K562 (cell line): ENCODE measurements around the gene CNNM3. TPM values are rescaled to one million over a fixed set of nuclear protein-coding genes. Genes with fewer than 3 reads are reported as not detected.

ENCODE experiments used
- BRD9 ChIP-seq: fragments of 450-650 bp; IDR thresholded peaks from 2 replicates; pipeline ENCODE4 v1.6.1; 2018; ENCODE audit warnings: low read depth; ENCODE audit not compliant: partially characterized antibody
- CBX3 ChIP-seq, 2 experiments: IDR thresholded peaks; 1 replicate in 1 of 2; 2 replicates in 1 of 2; pipeline ENCODE4 v1.6.1; 2012; ENCODE audit warnings: inconsistent platforms in 2 of 2, low read length in 2 of 2, borderline replicate concordance in 1 of 2, control low read depth in 1 of 2
- CSDE1 ChIP-seq, 2 experiments: fragments of 450-650 bp; IDR thresholded peaks; 2 replicates each; pipeline ENCODE4 v1.6.1; 2016; ENCODE audit warnings: mild to moderate bottlenecking in 1 of 2
- ETS2 ChIP-seq: IDR thresholded peaks from 2 replicates; pipeline ENCODE4 v1.6.1; 2016; ENCODE audit warnings: borderline replicate concordance, missing genetic modification characterization, mild to moderate bottlenecking, moderate library complexity, missing compliant biosample characterization; ENCODE audit not compliant: poor library complexity, severe bottlenecking
- EZH2 ChIP-seq: IDR thresholded peaks from 2 replicates; pipeline ENCODE4 v1.6.1; 2012; ENCODE audit warnings: low read depth, mild to moderate bottlenecking, inconsistent platforms, low read length, borderline replicate concordance
- GATA2 ChIP-seq: sonication (generic); formaldehyde crosslinking; IDR thresholded peaks from 2 replicates; pipeline ENCODE4 v1.4.0; 2020; ENCODE audit warnings: mild to moderate bottlenecking, missing genetic modification reagents
- HCFC1 ChIP-seq: IDR thresholded peaks from 2 replicates; pipeline ENCODE4 v1.6.1; 2012; ENCODE audit warnings: low read depth, low read length, improper control_type of control experiment
- HDAC8 ChIP-seq: fragments of 450-650 bp; IDR thresholded peaks from 2 replicates; pipeline ENCODE4 v1.6.1; 2016; ENCODE audit warnings: mild to moderate bottlenecking, missing genetic modification characterization, moderate library complexity, missing compliant biosample characterization
- MYBL2 ChIP-seq, 2 experiments: fragments of 450-650 bp in 1 of 2; sonication (generic) in 1 of 2; formaldehyde crosslinking in 1 of 2; IDR thresholded peaks; 2 replicates each; pipeline versions ENCODE4 v1.6.1 to v1.8.1; 2017 to 2022; ENCODE audit warnings: borderline replicate concordance in 1 of 2, inconsistent platforms in 1 of 2, low read depth in 1 of 2, mild to moderate bottlenecking in 1 of 2, missing genetic modification reagents in 1 of 2, moderate library complexity in 1 of 2
- MYNN ChIP-seq, 2 experiments: sonication (generic); formaldehyde crosslinking in 1 of 2; IDR thresholded peaks; 2 replicates each; pipeline versions ENCODE4 v1.5.0 to v1.6.1; 2016 to 2020; ENCODE audit warnings: antibody characterized with exemption in 1 of 2, missing genetic modification reagents in 1 of 2
- NCOA4 ChIP-seq: fragments of 450-650 bp; IDR thresholded peaks from 2 replicates; pipeline ENCODE4 v1.6.1; 2018; ENCODE audit warnings: mild to moderate bottlenecking; ENCODE audit not compliant: partially characterized antibody
- RBFOX2 ChIP-seq: fragments of 200-400 bp; formaldehyde crosslinking; IDR thresholded peaks from 2 replicates; pipeline ENCODE4 v1.6.1; 2017; ENCODE audit warnings: low read depth, mild to moderate bottlenecking, low read length, moderate library complexity
- SFPQ ChIP-seq: fragments of 200-400 bp; formaldehyde crosslinking; IDR thresholded peaks from 2 replicates; pipeline ENCODE4 v1.6.1; 2017; ENCODE audit warnings: mild to moderate bottlenecking, low read depth, low read length, moderate library complexity
- SNAPC5 ChIP-seq: fragments of 250-450 bp; sonication (Bioruptor Pico); IDR thresholded peaks from 2 replicates; pipeline ENCODE4 v1.8.0; 2021; ENCODE audit warnings: moderate library complexity, mild to moderate bottlenecking, inconsistent platforms
- TBP ChIP-seq: optimal IDR thresholded peaks from 2 replicates; pipeline ENCODE3; 2011; ENCODE audit warnings: low read depth, low read length, improper control_type of control experiment
- ZC3H4 ChIP-seq: sonication (generic); formaldehyde crosslinking; IDR thresholded peaks from 2 replicates; pipeline ENCODE4 v1.9.0; 2021; ENCODE audit warnings: missing genetic modification reagents, borderline replicate concordance
- ZHX1 ChIP-seq: fragments of 150-350 bp; conservative IDR thresholded peaks from 2 replicates; pipeline ENCODE4 v1.6.1; 2014; ENCODE audit warnings: low read length
- ZNF384 ChIP-seq: IDR thresholded peaks from 2 replicates; pipeline ENCODE4 v1.6.1; 2012; ENCODE audit warnings: low read depth, low read length, improper control_type of control experiment
- ZNF696 ChIP-seq: fragments of 250-450 bp; sonication (Bioruptor Pico); conservative IDR thresholded peaks from 2 replicates; pipeline ENCODE4 v1.4.0; 2020; ENCODE audit warnings: mild to moderate bottlenecking, moderate library complexity
- ZNF780A ChIP-seq: fragments of 250-450 bp; sonication (Bioruptor Pico); IDR thresholded peaks from 2 replicates; pipeline ENCODE4 v1.5.0; 2021; ENCODE audit warnings: mild to moderate bottlenecking
- polyA plus RNA-seq, 8 experiments: library from polyadenylated mRNA; depleted of rRNA in 4 of 8; stranded (reverse) in 5 of 8; unstranded in 3 of 8; fragments of >200 nt; fragmentation: Nextera tagmentation in 2 of 8; fragmentation: Illumina TruSeq in 1 of 8; extraction: Ambion mirVana in 2 of 8; extraction: Trizol in 1 of 8; gene quantifications; 2 replicates each; pipeline versions ENCODE4 v1.2.1 to v1.2.3, GENCODE V29; 2011 to 2014; ENCODE audit warnings: inconsistent platforms in 1 of 8, missing spikeins in 1 of 8
- total RNA-seq, 7 experiments: library from RNA; depleted of rRNA in 6 of 7; stranded (reverse); fragments of >200 nt in 6 of 7; fragmentation: Illumina TruSeq in 2 of 7; extraction: Trizol in 2 of 7; gene quantifications; 2 replicates each; pipeline versions ENCODE4 v1.2.1 to v1.2.3, GENCODE V29; 2011 to 2021; ENCODE audit warnings: low replicate concordance in 1 of 7
- TF ChIP-seq, protein P1 (sequence below): fragments of 250-450 bp; sonication (Bioruptor Pico); IDR thresholded peaks from 2 replicates; pipeline ENCODE4 v1.9.0; 2021; ENCODE audit warnings: mild to moderate bottlenecking
- TF ChIP-seq, protein P2 (sequence below): fragments of 450-650 bp; formaldehyde crosslinking; IDR thresholded peaks from 2 replicates; pipeline ENCODE4 v1.4.0; 2020; ENCODE audit warnings: mild to moderate bottlenecking

CNNM3 gene
- total and polyA plus RNA-seq, 9 of the 15 experiments (the other 6 are each of a cell fraction or from before 2014, with no cell fraction given): 1.4 to 16.9 (median 6.5) TPM

GRCh38 chr2:96816127-96816835, at the start of gene CNNM3 (continued):
- TF ChIP-seq ZHX1 (no peak), ZNF696 (no peak), SNAPC5 (CRISPR knock-in tag) (no peak), BRD9 (no peak), RBFOX2 (peak; percentile 83), ZNF384 (no peak), ZNF780A (CRISPR knock-in tag) (no peak), NCOA4 (no peak), CBX3 (IDR thresholded peaks at IDR 0.05; ENCODE audit: borderline replicate concordance in 1 of 2, low read length in 2 of 2) (no peak), ETS2 (tag) (no peak), HCFC1 (peak; percentile 43; the same call in 1 of the 2 replicates), ZC3H4 (CRISPR knock-in tag) (no peak), SFPQ (no peak), TBP (peak; percentile 55), MYNN (IDR thresholded peaks at IDR 0.05) (no peak), MYNN (CRISPR knock-in tag; IDR thresholded peaks at IDR 0.05) (no peak), CSDE1 (IDR thresholded peaks at IDR 0.05) (no peak; a peak in 1 of 4 replicates), EZH2 (no peak), HDAC8 (tag) (no peak), MYBL2 (IDR thresholded peaks at IDR 0.05; ENCODE audit: low read depth) (no peak), MYBL2 (CRISPR knock-in tag; IDR thresholded peaks at IDR 0.05; ENCODE audit: borderline replicate concordance) (no peak), GATA2 (CRISPR knock-in tag) (no peak)
- TF ChIP-seq, protein P1, sequence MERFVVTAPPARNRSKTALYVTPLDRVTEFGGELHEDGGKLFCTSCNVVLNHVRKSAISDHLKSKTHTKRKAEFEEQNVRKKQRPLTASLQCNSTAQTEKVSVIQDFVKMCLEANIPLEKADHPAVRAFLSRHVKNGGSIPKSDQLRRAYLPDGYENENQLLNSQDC (CRISPR knock-in tag): peak; percentile 78
- TF ChIP-seq, protein P2, sequence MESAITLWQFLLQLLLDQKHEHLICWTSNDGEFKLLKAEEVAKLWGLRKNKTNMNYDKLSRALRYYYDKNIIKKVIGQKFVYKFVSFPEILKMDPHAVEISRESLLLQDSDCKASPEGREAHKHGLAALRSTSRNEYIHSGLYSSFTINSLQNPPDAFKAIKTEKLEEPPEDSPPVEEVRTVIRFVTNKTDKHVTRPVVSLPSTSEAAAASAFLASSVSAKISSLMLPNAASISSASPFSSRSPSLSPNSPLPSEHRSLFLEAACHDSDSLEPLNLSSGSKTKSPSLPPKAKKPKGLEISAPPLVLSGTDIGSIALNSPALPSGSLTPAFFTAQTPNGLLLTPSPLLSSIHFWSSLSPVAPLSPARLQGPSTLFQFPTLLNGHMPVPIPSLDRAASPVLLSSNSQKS: no peak
